ENCODE data around the gene MAPRE2.
"Not testable (repeated sequence)": the region's sequence is repeated elsewhere in the genome, so short reads cannot be mapped to it uniquely, and the experiment has no call there.

Gene MAPRE2

DNA sequence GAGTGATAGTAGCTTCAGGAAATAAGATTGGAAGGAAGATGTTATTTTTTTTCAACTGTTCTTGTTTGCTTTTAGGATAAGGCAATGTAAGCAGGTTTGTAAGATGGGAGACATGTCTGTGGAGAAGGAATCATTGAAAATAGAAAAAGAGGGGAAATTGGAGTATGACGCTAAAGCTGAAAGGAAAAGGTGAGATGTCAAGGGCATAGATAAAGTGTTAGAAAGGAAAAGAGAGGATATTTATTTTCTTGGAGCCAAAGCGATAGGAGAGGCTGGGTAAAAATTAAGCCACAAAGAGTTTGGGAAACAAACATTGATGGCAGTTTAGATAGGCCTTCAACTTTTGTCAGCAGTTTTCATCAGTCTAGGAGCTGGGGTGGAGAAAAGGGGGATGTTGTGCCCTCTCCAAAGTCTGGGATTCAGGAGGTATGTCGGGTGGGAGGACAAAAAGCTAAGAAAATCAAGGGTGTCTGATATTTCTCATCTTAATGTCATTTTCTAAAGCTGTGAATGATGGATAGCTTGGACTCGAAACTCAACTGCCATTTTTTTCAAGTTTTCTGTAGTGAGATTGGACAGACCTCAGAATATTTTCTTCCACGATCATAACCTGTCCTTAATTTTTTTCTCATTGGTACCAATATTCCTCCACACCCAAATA, 63.3 kb downstream of the MAPRE2 start:
- TF ChIP-seq CTCF (IDR thresholded peaks at IDR 0.05; ENCODE audit: low read depth, low read length): no peak
- no peak overlapping the region for H3K4me3 ChIP-seq (ENCODE audit: low read depth, low read length)
- H3K36me3 ChIP-seq: no peaks in the 10 kb centered on the region
- no peak for DNase-seq
- H3K27ac ChIP-seq: no peak overlapping the region
- H3K9me3 ChIP-seq (ENCODE audit: severe bottlenecking): no peaks in the 10 kb centered on the region
- no peaks in the 10 kb centered on the region for H3K27me3 ChIP-seq (ENCODE audit: insufficient read depth, low read depth, severe bottlenecking)

DNA sequence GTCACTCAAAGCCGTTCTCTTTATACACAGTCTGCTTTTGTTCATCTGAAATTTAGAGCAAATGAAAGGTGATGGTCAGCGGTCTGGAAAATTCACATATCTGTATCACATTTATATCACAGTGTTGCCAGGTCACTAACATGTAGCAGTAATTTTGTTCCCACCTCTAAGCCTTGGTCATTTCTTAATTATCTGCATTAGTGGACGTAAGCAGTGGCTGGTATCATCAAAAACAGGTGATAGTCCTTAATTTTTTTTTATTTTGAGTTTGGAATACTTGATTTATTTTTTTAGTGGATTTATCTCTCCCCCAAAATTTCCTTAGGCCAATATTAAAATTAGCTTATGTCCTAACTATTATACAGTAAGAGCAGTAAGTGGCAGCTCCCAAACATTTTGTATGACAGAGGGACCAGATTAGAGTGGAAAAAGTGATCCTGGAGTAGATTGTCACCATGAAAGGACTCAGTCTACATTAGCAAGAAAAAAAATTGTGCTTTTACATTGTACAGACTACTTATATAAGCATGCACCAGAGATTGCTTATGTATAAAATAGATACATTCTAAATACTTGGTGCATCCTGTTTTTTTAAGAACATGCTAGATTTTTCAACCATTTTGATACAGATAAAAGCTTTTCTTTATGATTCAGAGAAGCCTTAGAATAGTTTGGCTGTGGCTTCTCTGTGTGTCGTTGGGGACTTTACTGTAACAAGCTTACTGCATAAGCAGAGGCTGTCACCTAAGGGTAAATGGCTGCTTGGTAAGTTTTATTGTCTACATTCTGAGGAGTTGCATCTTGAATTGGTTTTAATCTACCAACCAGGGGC, 65.0 kb downstream of the MAPRE2 start:
- no peaks in the 10 kb centered on the region for H3K36me3 ChIP-seq
- no peak for DNase-seq
- H3K9me3 ChIP-seq (ENCODE audit: severe bottlenecking): no peaks in the 10 kb centered on the region
- no peak overlapping the region for H3K4me3 ChIP-seq (ENCODE audit: low read depth, low read length)
- no peak for TF ChIP-seq CTCF (IDR thresholded peaks at IDR 0.05; ENCODE audit: low read depth, low read length)
- H3K27ac ChIP-seq: no peak overlapping the region
- no peaks in the 10 kb centered on the region for H3K27me3 ChIP-seq (ENCODE audit: insufficient read depth, low read depth, severe bottlenecking)

DNA sequence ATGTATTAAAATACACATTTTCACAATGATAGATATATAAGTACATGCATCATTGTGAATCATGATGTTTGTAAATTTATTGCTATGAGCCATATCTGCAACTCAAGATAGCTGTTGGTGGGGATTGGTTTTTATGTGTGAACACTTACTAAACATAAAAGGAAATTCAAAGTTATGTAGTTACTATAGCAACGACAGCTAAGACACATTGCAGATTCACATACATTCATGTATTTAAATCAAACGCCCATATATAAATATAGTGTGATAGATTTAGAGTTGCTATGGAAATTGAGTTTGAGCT, 65.6 kb downstream of the MAPRE2 start:
- Histone ChIP-seq H3K9me3 (ENCODE audit: severe bottlenecking) (no peaks in the 10 kb centered on the region), H3K36me3 (no peaks in the 10 kb centered on the region), H3K27me3 (ENCODE audit: insufficient read depth, low read depth, severe bottlenecking) (no peaks in the 10 kb centered on the region), H3K27ac (no peak overlapping the region), H3K4me3 (ENCODE audit: low read depth, low read length) (no peak overlapping the region)
- no peak for DNase-seq
- no peak for TF ChIP-seq CTCF (IDR thresholded peaks at IDR 0.05; ENCODE audit: low read depth, low read length)

DNA sequence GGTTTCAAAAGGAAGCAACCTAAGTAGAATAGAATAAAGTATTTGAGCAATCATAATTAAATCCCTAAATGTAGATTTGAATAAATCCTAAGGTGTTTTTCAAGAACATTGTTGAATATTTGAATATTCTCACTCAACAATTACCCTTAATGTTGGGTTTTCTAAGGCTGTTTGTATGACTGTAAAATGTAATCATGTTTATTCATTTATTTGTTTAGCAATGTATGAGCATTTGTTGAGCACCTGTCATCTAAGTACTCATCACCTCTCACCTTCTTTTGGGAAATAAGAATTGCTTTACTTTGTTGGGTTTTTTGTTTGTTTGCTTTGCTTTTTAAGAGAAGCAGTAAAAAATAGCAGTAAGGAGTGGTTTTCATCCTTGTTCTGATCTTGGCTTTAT, 66.0 kb downstream of the MAPRE2 start:
- no peaks in the 10 kb centered on the region for H3K36me3 ChIP-seq
- no peak for DNase-seq
- TF ChIP-seq CTCF (IDR thresholded peaks at IDR 0.05; ENCODE audit: low read depth, low read length): no peak
- no peak overlapping the region for H3K4me3 ChIP-seq (ENCODE audit: low read depth, low read length)
- no peak overlapping the region for H3K27ac ChIP-seq
- H3K9me3 ChIP-seq (ENCODE audit: severe bottlenecking): no peaks in the 10 kb centered on the region
- H3K27me3 ChIP-seq (ENCODE audit: insufficient read depth, low read depth, severe bottlenecking): no peaks in the 10 kb centered on the region

- not testable (repeated sequence) for H3K27ac ChIP-seq; H3K4me3 ChIP-seq (ENCODE audit: low read depth, low read length); H3K36me3 ChIP-seq; H3K27me3 ChIP-seq (ENCODE audit: insufficient read depth, low read depth, severe bottlenecking); H3K9me3 ChIP-seq (ENCODE audit: severe bottlenecking); DNase-seq
Observed at GRCh38 chr18:35108088-35108487, 66.9 kb downstream of the MAPRE2 start.

DNA sequence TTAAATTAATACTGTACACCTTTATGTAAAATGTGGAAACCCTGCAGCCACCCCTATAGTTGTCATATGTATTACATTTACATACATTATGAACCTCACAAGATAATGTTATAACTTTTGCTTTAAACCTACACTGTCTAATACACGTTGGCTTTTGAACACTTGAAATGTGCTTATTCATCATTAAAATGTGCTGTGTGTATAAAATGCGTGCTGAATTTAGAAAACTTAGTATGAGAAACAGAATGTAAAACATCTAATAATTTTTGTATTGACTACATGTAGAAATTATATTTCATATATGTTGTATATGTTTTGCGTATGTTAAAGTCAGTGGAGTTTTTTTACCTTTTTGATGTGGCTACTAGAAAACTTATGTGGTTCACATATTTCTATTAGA, 68.8 kb downstream of the MAPRE2 start:
- Histone ChIP-seq H3K4me3 (ENCODE audit: low read depth, low read length) (no peak overlapping the region), H3K36me3 (no peaks in the 10 kb centered on the region), H3K9me3 (ENCODE audit: severe bottlenecking) (no peaks in the 10 kb centered on the region), H3K27ac (no peak overlapping the region), H3K27me3 (ENCODE audit: insufficient read depth, low read depth, severe bottlenecking) (no peaks in the 10 kb centered on the region)
- no peak for DNase-seq
- no peak for TF ChIP-seq CTCF (IDR thresholded peaks at IDR 0.05; ENCODE audit: low read depth, low read length)
